ENCODE data around the gene EDIL3. TPM values are rescaled to one million over a fixed set of nuclear protein-coding genes. Genes with fewer than 3 reads are reported as not detected.

EDIL3 gene
- total RNA-seq, 2 donors from 2014 or later: 4.6 to 5.5 TPM

- Histone ChIP-seq H3K9me3 (no peaks in the 10 kb centered on the region), H3K4me3 (no peak overlapping the region), H3K27me3 (replicated peaks; ENCODE audit: insufficient read depth) (no peaks in the 10 kb centered on the region), H3K27ac (no peak overlapping the region), H3K36me3 (no peaks in the 10 kb centered on the region), H3K4me1 (replicated peaks) (no peaks in the 10 kb centered on the region)
- 78% methylated on average over 4 of the region's 4 CpGs for WGBS
- TF ChIP-seq POLR2AphosphoS5 (IDR thresholded peaks at IDR 0.05) (no peak), CTCF (IDR thresholded peaks at IDR 0.05) (no peak), POLR2A (IDR thresholded peaks at IDR 0.05) (no peak)
- intact Hi-C loops (cut with DNase I): no loop called here
- no peak for DNase-seq (ENCODE audit: low spot score)
These were observed 469.8 kb downstream of the EDIL3 start for GRCh38 chr5:83914662-83915418.

GRCh38 chr5:83914199-83914598 lies 470.5 kb downstream of the EDIL3 start:
- Histone ChIP-seq H3K27ac (no peak overlapping the region), H3K27me3 (replicated peaks; ENCODE audit: insufficient read depth) (no peaks in the 10 kb centered on the region), H3K4me3 (no peak overlapping the region), H3K36me3 (no peaks in the 10 kb centered on the region), H3K4me1 (replicated peaks) (no peaks in the 10 kb centered on the region), H3K9me3 (no peaks in the 10 kb centered on the region)
- TF ChIP-seq CTCF (IDR thresholded peaks at IDR 0.05): no peak
- no peak for DNase-seq (ENCODE audit: low spot score)
- 43% methylated on average over 4 of the region's 4 CpGs for WGBS
- intact Hi-C loops (cut with DNase I): no loop called here

GRCh38 chr5:83913593-83913992 lies 471.1 kb downstream of the EDIL3 start:
- H3K36me3 ChIP-seq: no peaks in the 10 kb centered on the region

GRCh38 chr5:83911367-83911919 lies 473.2 kb downstream of the EDIL3 start:
- intact Hi-C loops (cut with DNase I): no loop called here
- DNase-seq (ENCODE audit: low spot score): no peak
- WGBS: 62% methylated on average over 2 of the region's 2 CpGs
- no peak overlapping the region for H3K27ac ChIP-seq
- no peaks in the 10 kb centered on the region for H3K36me3 ChIP-seq
- no peak overlapping the region for H3K4me3 ChIP-seq
- TF ChIP-seq CTCF (IDR thresholded peaks at IDR 0.05): no peak
- no peak for TF ChIP-seq POLR2A (IDR thresholded peaks at IDR 0.05)
- TF ChIP-seq POLR2AphosphoS5 (IDR thresholded peaks at IDR 0.05): no peak
- no peaks in the 10 kb centered on the region for H3K4me1 ChIP-seq (replicated peaks)
- H3K27me3 ChIP-seq (replicated peaks; ENCODE audit: insufficient read depth): no peaks in the 10 kb centered on the region
- no peaks in the 10 kb centered on the region for H3K9me3 ChIP-seq

More at GRCh38 chr5:83913593-83913992, 471.1 kb downstream of the EDIL3 start:
- no peak overlapping the region for H3K27ac ChIP-seq
- H3K4me3 ChIP-seq: no peak overlapping the region
- no peaks in the 10 kb centered on the region for H3K4me1 ChIP-seq (replicated peaks)
- no peaks in the 10 kb centered on the region for H3K27me3 ChIP-seq (replicated peaks; ENCODE audit: insufficient read depth)
- H3K9me3 ChIP-seq: no peaks in the 10 kb centered on the region
- 85% methylated on average over 1 of the region's 1 CpG for WGBS
- no peak for TF ChIP-seq CTCF (IDR thresholded peaks at IDR 0.05)
- TF ChIP-seq POLR2A (IDR thresholded peaks at IDR 0.05): no peak
- no peak for TF ChIP-seq POLR2AphosphoS5 (IDR thresholded peaks at IDR 0.05)
- intact Hi-C loops (cut with DNase I): no loop called here
- DNase-seq (ENCODE audit: low spot score): no peak

GRCh38 chr5:83900306-83900705 lies 484.4 kb downstream of the EDIL3 start:
- TF ChIP-seq POLR2AphosphoS5 (IDR thresholded peaks at IDR 0.05) (no peak), POLR2A (IDR thresholded peaks at IDR 0.05) (no peak), CTCF (IDR thresholded peaks at IDR 0.05) (no peak)
- intact Hi-C loops (cut with DNase I): no loop called here
- WGBS: 58% methylated on average over 3 of the region's 3 CpGs
- H3K36me3 ChIP-seq: no peaks in the 10 kb centered on the region
- H3K9me3 ChIP-seq: no peaks in the 10 kb centered on the region
- H3K4me3 ChIP-seq: no peak overlapping the region
- H3K27ac ChIP-seq: no peak overlapping the region
- H3K4me1 ChIP-seq (replicated peaks): no peaks in the 10 kb centered on the region
- no peaks in the 10 kb centered on the region for H3K27me3 ChIP-seq (replicated peaks; ENCODE audit: insufficient read depth)
- DNase-seq (ENCODE audit: low spot score): no peak

Measured in prostate gland (tissue), 2 donors.